Measurements from ENCODE around the gene C17orf67. TPM values are rescaled to one million over a fixed set of nuclear protein-coding genes. Genes with fewer than 3 reads are reported as not detected.

The C17orf67 gene
- total and polyA plus RNA-seq, 2 of the 8 experiments (the other 6 are each of a cell fraction or from before 2014, with no cell fraction given): 0.67 to 2.2 TPM

DNA sequence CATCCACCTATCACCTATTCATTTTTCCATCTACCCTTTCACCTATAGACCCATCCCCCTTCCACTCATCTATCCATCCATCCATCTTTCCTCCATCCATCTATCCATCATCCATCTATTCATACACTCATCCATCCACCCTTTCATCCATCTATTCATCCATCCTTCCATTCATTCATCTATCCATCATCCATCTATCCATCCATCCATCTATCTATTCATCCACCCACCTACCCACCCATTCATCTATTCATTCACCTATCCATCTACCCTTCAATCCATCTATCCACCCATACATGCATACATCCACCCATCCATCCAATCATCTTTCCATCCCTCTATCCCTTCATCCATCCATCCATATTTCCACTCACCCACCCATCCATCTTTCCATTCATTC lies 63.3 kb downstream of the C17orf67 start:
- no peak overlapping the region for H2BK12ac ChIP-seq (ENCODE audit: low read depth, low read length)
- no peaks in the 10 kb centered on the region for H3K36me3 ChIP-seq (ENCODE audit: control insufficient read depth in 2 of 4, insufficient read depth in 4 of 4, low read length in 3 of 4)
- no peak overlapping the region for H3K4me3 ChIP-seq (ENCODE audit: extremely low read depth in 1 of 4, insufficient read depth in 2 of 4, low read depth in 3 of 4, low read length in 4 of 4)
- no peak overlapping the region for H4K5ac ChIP-seq (ENCODE audit: insufficient read length, low read depth, low read length)
- no peak overlapping the region for H2BK15ac ChIP-seq (ENCODE audit: low read length)
- H2BK5ac ChIP-seq (ENCODE audit: low read depth, low read length): no peak overlapping the region
- no peak overlapping the region for H3K4me2 ChIP-seq (ENCODE audit: insufficient read depth in 1 of 2, low read depth in 2 of 2, low read length in 2 of 2)
- DNase-seq (ENCODE audit: low read depth in 1 of 2, low spot score in 2 of 2) (no peak), FAIRE-seq (no peak)
- H3K9me3 ChIP-seq (ENCODE audit: insufficient read depth in 2 of 2, low read depth in 1 of 2, low read length in 1 of 2): no peaks in the 10 kb centered on the region
- peak overlapping the region; percentile 8 for H3K56ac ChIP-seq (replicated peaks; ENCODE audit: insufficient read length, low read depth, low read length)
- H2BK120ac ChIP-seq (replicated peaks; ENCODE audit: low read depth, low read length): no peak overlapping the region
- no peak overlapping the region for H2BK20ac ChIP-seq (ENCODE audit: low read length)
- POLR2A ChIA-PET (ENCODE audit: partially characterized antibody): no interaction called here
- H3K79me2 ChIP-seq (ENCODE audit: control insufficient read depth in 1 of 2, insufficient read depth in 2 of 2, low read length in 2 of 2): no peaks in the 10 kb centered on the region
- no peak overlapping the region for H2AK5ac ChIP-seq (ENCODE audit: low read depth, low read length)
- H3K4me1 ChIP-seq (replicated peaks in 1 of 4; ENCODE audit: control insufficient read depth in 3 of 4, insufficient read depth in 4 of 4, low read length in 3 of 4): no peaks in the 10 kb centered on the region
- H3K27me3 ChIP-seq (replicated peaks in 1 of 4; ENCODE audit: control insufficient read depth in 3 of 4, extremely low read depth in 1 of 4, insufficient read depth in 3 of 4, low read length in 3 of 4): no peaks in the 10 kb centered on the region
- no peak overlapping the region for H3K23ac ChIP-seq (ENCODE audit: insufficient read length)
- no peak overlapping the region for H3K9ac ChIP-seq (replicated peaks in 1 of 4; ENCODE audit: extremely low read depth in 1 of 4, low read depth in 3 of 4, low read length in 3 of 4)
- H3K18ac ChIP-seq (ENCODE audit: extremely low read depth, low read length): no peak overlapping the region
- H3K27ac ChIP-seq (ENCODE audit: low read depth, low read length): no peak overlapping the region
- no peaks in the 10 kb centered on the region for H4K20me1 ChIP-seq (replicated peaks in 1 of 2; ENCODE audit: control insufficient read depth in 1 of 2, insufficient read depth in 2 of 2, low read length in 2 of 2)
- CTCF ChIA-PET (ENCODE audit: partially characterized antibody): interaction anchor here (1.0 to 4.5 kb wide), 4 partner anchors 10 to 25 kb away, joined by 4 to 27 read pairs (median 4); no protein-coding TSS in a partner anchor
- H3K14ac ChIP-seq (ENCODE audit: insufficient read length): no peak overlapping the region
- H2AFZ ChIP-seq (ENCODE audit: low read length): no peak overlapping the region
- H4K8ac ChIP-seq (ENCODE audit: extremely low read depth, insufficient read depth, low read length): no peak overlapping the region
- no peaks in the 10 kb centered on the region for H3K79me1 ChIP-seq (ENCODE audit: low read depth, low read length)
- H3K23me2 ChIP-seq (ENCODE audit: low read depth, low read length): peaks cover 5% of the 10 kb centered on the region; the same call in 1 of the 2 replicates
- no peak overlapping the region for H3K4ac ChIP-seq (replicated peaks; ENCODE audit: insufficient read length, low read depth, low read length)
- no peak overlapping the region for H4K91ac ChIP-seq (replicated peaks; ENCODE audit: insufficient read length, low read length)
- no peak for TF ChIP-seq SP4 (IDR thresholded peaks at IDR 0.05; ENCODE audit: low read length)
- TF ChIP-seq NANOG (IDR thresholded peaks at IDR 0.05; ENCODE audit: insufficient read depth, low read depth, low read length, poor library complexity, severe bottlenecking): no peak
- no peak for TF ChIP-seq CREB1 (IDR thresholded peaks at IDR 0.05)
- no peak for TF ChIP-seq POLR2AphosphoS5 (IDR thresholded peaks at IDR 0.05; ENCODE audit: low read depth, low read length)
- no peak for TF ChIP-seq TEAD4 (IDR thresholded peaks at IDR 0.05; ENCODE audit: low read depth, low read length)
- TF ChIP-seq SP1 (IDR thresholded peaks at IDR 0.05; ENCODE audit: low read depth, low read length): no peak
- no peak for TF ChIP-seq GTF2F1 (IDR thresholded peaks at IDR 0.05; ENCODE audit: borderline replicate concordance, low read depth, low read length)
- no peak for TF ChIP-seq HDAC2 (IDR thresholded peaks at IDR 0.05; ENCODE audit: borderline replicate concordance in 1 of 2, low read depth in 2 of 2, low read length in 2 of 2)
- no peak for TF ChIP-seq TCF12 (IDR thresholded peaks at IDR 0.05; ENCODE audit: low read depth, low read length)
- TF ChIP-seq CHD2 (IDR thresholded peaks at IDR 0.05; ENCODE audit: low read length): no peak
- TF ChIP-seq NRF1 (IDR thresholded peaks at IDR 0.05; ENCODE audit: low read depth, low read length): no peak
- TF ChIP-seq, protein P1, sequence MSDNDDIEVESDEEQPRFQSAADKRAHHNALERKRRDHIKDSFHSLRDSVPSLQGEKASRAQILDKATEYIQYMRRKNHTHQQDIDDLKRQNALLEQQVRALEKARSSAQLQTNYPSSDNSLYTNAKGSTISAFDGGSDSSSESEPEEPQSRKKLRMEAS (IDR thresholded peaks at IDR 0.05): no peak
- TF ChIP-seq EGR1 (IDR thresholded peaks at IDR 0.05; ENCODE audit: borderline replicate concordance, low read depth, low read length): no peak
- TF ChIP-seq, protein P2, sequence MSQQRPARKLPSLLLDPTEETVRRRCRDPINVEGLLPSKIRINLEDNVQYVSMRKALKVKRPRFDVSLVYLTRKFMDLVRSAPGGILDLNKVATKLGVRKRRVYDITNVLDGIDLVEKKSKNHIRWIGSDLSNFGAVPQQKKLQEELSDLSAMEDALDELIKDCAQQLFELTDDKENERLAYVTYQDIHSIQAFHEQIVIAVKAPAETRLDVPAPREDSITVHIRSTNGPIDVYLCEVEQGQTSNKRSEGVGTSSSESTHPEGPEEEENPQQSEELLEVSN (IDR thresholded peaks at IDR 0.05): no peak

Data from H1 (cell line).